MCF 10A (cell line): ENCODE results near the gene ARL14. TPM values are rescaled to one million over a fixed set of nuclear protein-coding genes. Genes with fewer than 3 reads are reported as not detected.

Experiments
- BruUV-seq: library from RNA; stranded (reverse); fragments of 400-500 nt; replicated peaks from 2 replicates; lab custom pipeline; 2021; lab: Mats Ljungman, UMichigan
- CTCF ChIA-PET: fragments of 300-600 bp; sonication (Branson Sonifier 250); formaldehyde crosslinking; extraction: SDS; loops from one replicate; lab custom pipeline; 2021; ENCODE audit warnings: antibody characterized with exemption, inconsistent platforms; lab: Yijun Ruan, JAX
- POLR2A ChIA-PET: fragments of 300-600, 350-650 bp; sonication (Branson Sonifier 250); formaldehyde crosslinking; extraction: SDS; loops from one replicate; lab custom pipeline; 2020; ENCODE audit warnings: antibody characterized with exemption, inconsistent platforms; lab: Yijun Ruan, JAX
- DNase-seq: peaks from one replicate; pipeline ENCODE4 v3.0.0-alpha.2; 2018; ENCODE audit not compliant: unreplicated experiment
- H3K27ac Mint-ChIP-seq: one replicate; pipeline ENCODE4 v1.8.0; 2022; ENCODE audit warnings: mild to moderate bottlenecking, low read depth, mixed read lengths; ENCODE audit not compliant: unreplicated experiment
- H3K27me3 Mint-ChIP-seq: one replicate; pipeline ENCODE4 v1.8.0; 2022; ENCODE audit warnings: mixed read lengths; ENCODE audit not compliant: insufficient read depth, unreplicated experiment
- H3K36me3 Mint-ChIP-seq: one replicate; pipeline ENCODE4 v1.8.0; 2022; ENCODE audit warnings: mild to moderate bottlenecking, moderate library complexity, mixed read lengths; ENCODE audit not compliant: insufficient read depth, unreplicated experiment
- H3K4me1 Mint-ChIP-seq: one replicate; pipeline ENCODE4 v1.8.0; 2022; ENCODE audit warnings: mixed read lengths; ENCODE audit not compliant: insufficient read depth, unreplicated experiment
- H3K4me3 Mint-ChIP-seq: one replicate; pipeline ENCODE4 v1.8.0; 2022; ENCODE audit warnings: mild to moderate bottlenecking, moderate library complexity, mixed read lengths; ENCODE audit not compliant: unreplicated experiment
- H3K9me3 Mint-ChIP-seq: one replicate; pipeline ENCODE4 v1.8.0; 2022; ENCODE audit warnings: mixed read lengths; ENCODE audit not compliant: unreplicated experiment
- CTCF ChIP-seq: fragments of 200-600 bp; IDR thresholded peaks from one replicate; pipeline ENCODE4 v1.8.0; 2022; ENCODE audit warnings: antibody characterized with exemption, mild to moderate bottlenecking; ENCODE audit not compliant: unreplicated experiment
- intact Hi-C: fragments of 100-400 bp; cut with micrococcal nuclease; formaldehyde crosslinking; loops from 2 replicates; pipeline ENCODE4 v1.14.1; 2022
- total RNA-seq: library from RNA; stranded (reverse); gene quantifications from 2 replicates; pipeline ENCODE4 v1.2.3, GENCODE V29; 2022

Gene ARL14
- total RNA-seq, 1 experiment from 2014 or later = 0.72 TPM

GRCh38 chr3:160691151-160691550, 14.2 kb downstream of the ARL14 start:
- ChIA-PET POLR2A (interaction anchor here (0.7 to 1.0 kb wide), 4 partner anchors 12 to 15 kb away, joined by 3 to 7 read pairs (median 3); partner anchors contain the start of gene ARL14), CTCF (interaction anchor here (1.1 to 1.2 kb wide), 2 partner anchors 13 kb away, joined by 4 read pairs; no protein-coding TSS in a partner anchor)
- no peaks in the 10 kb centered on the region for H3K4me1 Mint-ChIP-seq
- no TSS peak for BruUV-seq
- H3K4me3 Mint-ChIP-seq = no peak overlapping the region
- H3K27ac Mint-ChIP-seq = no peak overlapping the region
- TF ChIP-seq CTCF = no peak
- intact Hi-C loops = no loop called here
- H3K27me3 Mint-ChIP-seq = no peaks in the 10 kb centered on the region
- H3K9me3 Mint-ChIP-seq = no peaks in the 10 kb centered on the region
- H3K36me3 Mint-ChIP-seq = no peaks in the 10 kb centered on the region
- DNase-seq = no peak

GRCh38 chr3:160691962-160692361, 15.0 kb downstream of the ARL14 start:
- no peak for DNase-seq
- Mint-ChIP-seq H3K27me3 (no peaks in the 10 kb centered on the region), H3K36me3 (no peaks in the 10 kb centered on the region), H3K9me3 (no peaks in the 10 kb centered on the region), H3K4me3 (no peak overlapping the region), H3K27ac (no peak overlapping the region), H3K4me1 (no peaks in the 10 kb centered on the region)
- intact Hi-C loops = no loop called here
- ChIA-PET POLR2A (no interaction called here), CTCF (interaction anchor here (1.2 kb wide), 1 partner anchor 12 kb away, joined by 4 read pairs; no protein-coding TSS in a partner anchor)
- BruUV-seq = no TSS peak
- TF ChIP-seq CTCF = no peak

GRCh38 chr3:160693191-160693590, 16.2 kb downstream of the ARL14 start:
- CTCF ChIA-PET = interaction anchor here (1.2 kb wide), 1 partner anchor 401 kb away, joined by 3 read pairs; no protein-coding TSS in a partner anchor
- no TSS peak for BruUV-seq
- no peak overlapping the region for H3K4me3 Mint-ChIP-seq

GRCh38 chr3:160694345-160694744, 17.4 kb downstream of the ARL14 start:
- intact Hi-C loops = no loop called here
- Mint-ChIP-seq H3K4me1 (no peaks in the 10 kb centered on the region), H3K27me3 (no peaks in the 10 kb centered on the region), H3K4me3 (no peak overlapping the region), H3K36me3 (no peaks in the 10 kb centered on the region), H3K9me3 (no peaks in the 10 kb centered on the region), H3K27ac (no peak overlapping the region)
- ChIA-PET CTCF (interaction anchor here (0.8 kb wide), 1 partner anchor 247 kb away, joined by 3 read pairs; no protein-coding TSS in a partner anchor), POLR2A (interaction anchor here (0.7 to 1.7 kb wide), 2 partner anchors 17 to 102 kb away, joined by 3 to 6 read pairs; partner anchors contain the start of gene ARL14)
- TF ChIP-seq CTCF = no peak
- DNase-seq = no peak
- BruUV-seq = no TSS peak

More at GRCh38 chr3:160693191-160693590, 16.2 kb downstream of the ARL14 start:
- H3K9me3 Mint-ChIP-seq = no peaks in the 10 kb centered on the region
- H3K27me3 Mint-ChIP-seq = no peaks in the 10 kb centered on the region
- POLR2A ChIA-PET = interaction anchor here (0.6 to 1.7 kb wide), 3 partner anchors 16 to 124 kb away, joined by 3 to 6 read pairs (median 3); partner anchors contain the start of gene ARL14
- no peaks in the 10 kb centered on the region for H3K36me3 Mint-ChIP-seq
- H3K27ac Mint-ChIP-seq = no peak overlapping the region
- no peak for DNase-seq
- TF ChIP-seq CTCF = no peak
- intact Hi-C loops = no loop called here
- H3K4me1 Mint-ChIP-seq = no peaks in the 10 kb centered on the region
